ENCODE data around the gene ATF6. TPM values are rescaled to one million over a fixed set of nuclear protein-coding genes. Genes with fewer than 3 reads are reported as not detected.

The ATF6 gene
- total and polyA plus RNA-seq, 2 of the 4 experiments (the other 2 are of a cell fraction), result 12.2 to 17.6 TPM

GRCh38 chr1:161720956-161721737 lies 45.0 kb upstream of the ATF6 start, which contains the start of gene FCRLB:
Gene FCRLB (plus strand): TSS chr1:161721544. CDS start chr1:161722673, 1,129 bp downstream.
- Histone ChIP-seq H2BK15ac (ENCODE audit: low read depth, low read length) (peak within 1 kb of the TSS; percentile 65; the same call in 2 of the 3 replicates), H4K20me1 (ENCODE audit: insufficient read depth, low read length) (no peaks in the 10 kb centered on the region), H3K23ac (ENCODE audit: low read depth, low read length) (peak within 1 kb of the TSS; percentile 46; the same call in 1 of the 2 replicates), H4K5ac (ENCODE audit: low read depth, low read length) (no peak within 1 kb of the TSS), H2BK5ac (ENCODE audit: low read depth, low read length, poor library complexity, severe bottlenecking) (peak within 1 kb of the TSS; percentile 37), H3K27me3 (ENCODE audit: control insufficient read depth, insufficient read depth, low read length) (no peaks in the 10 kb centered on the region), H2BK120ac (ENCODE audit: low read depth, low read length) (peak within 1 kb of the TSS; percentile 74), H2AK9ac (replicated peaks; ENCODE audit: low read depth, low read length, poor library complexity) (peak within 1 kb of the TSS; percentile 74), H3K79me1 (ENCODE audit: low read depth in 1 of 2, low read length in 2 of 2) (peaks cover 3 to 13% of the 10 kb centered on the region in 2 experiments; a peak in 1 of 4 replicates), H3K4me3 (ENCODE audit: insufficient read depth, low read depth, low read length) (no peak within 1 kb of the TSS), H3K36me3 (ENCODE audit: control insufficient read depth, insufficient read depth, low read length) (no peaks in the 10 kb centered on the region), H3K9me3 (ENCODE audit: control insufficient read depth, insufficient read depth, low read length) (no peaks in the 10 kb centered on the region), H3K56ac (ENCODE audit: extremely low read depth, insufficient read depth, low read length) (no peak within 1 kb of the TSS; the same call in 1 of the 2 replicates), H2BK20ac (ENCODE audit: low read depth, low read length) (peak within 1 kb of the TSS; percentile 77), H2AK5ac (ENCODE audit: low read depth, low read length) (peak within 1 kb of the TSS; percentile 35), H3K18ac (ENCODE audit: low read depth, low read length) (no peak within 1 kb of the TSS), H3K4ac (ENCODE audit: low read depth, low read length) (peak within 1 kb of the TSS; percentile 74), H2AFZ (replicated peaks; ENCODE audit: low read length, poor library complexity) (peak within 1 kb of the TSS; percentile 63), H3K4me2 (ENCODE audit: low read depth, low read length) (no peak within 1 kb of the TSS), H3K9ac (ENCODE audit: low read depth, low read length) (no peak within 1 kb of the TSS), H4K91ac (ENCODE audit: insufficient read depth, low read depth, low read length) (peak within 1 kb of the TSS; percentile 25; the same call in 1 of the 2 replicates), H3K14ac (replicated peaks; ENCODE audit: low read depth, low read length) (peak within 1 kb of the TSS; percentile 68), H3K27ac (ENCODE audit: insufficient read depth, low read length) (no peak within 1 kb of the TSS; the same call in 1 of the 2 replicates), H4K8ac (ENCODE audit: low read depth in 2 of 2, low read length in 2 of 2) (peak within 1 kb of the TSS in 1 of 2 experiments; percentile 21; a peak in 1 of 4 replicates), H3K4me1 (ENCODE audit: control insufficient read depth, insufficient read depth, low read length) (peaks cover 2% of the 10 kb centered on the region), H3K9me1 (ENCODE audit: insufficient read depth, low read length) (peaks cover 22% of the 10 kb centered on the region)
- in situ Hi-C loops (cut with MboI; ENCODE audit: low sequenced_read_pairs), result no loop called here
- POLR2A ChIA-PET (ENCODE audit: unreplicated experiment), result no interaction called here
- intact Hi-C loops (cut with micrococcal nuclease), result no loop called here
- WGBS, 2 experiments (ENCODE audit: extremely low coverage in 2 of 2, insufficient read length in 1 of 2), result no CpG with 5 or more reads among the region's 4 CpGs
- no peak for ATAC-seq (ENCODE audit: low read depth)
- dilution Hi-C loops (cut with HindIII; ENCODE audit: low sequenced_read_pairs, unreplicated experiment), result no loop called here
- no peak for TF ChIP-seq CHD1 (IDR thresholded peaks at IDR 0.05; ENCODE audit: low read depth, low read length)
- TF ChIP-seq CEBPB (IDR thresholded peaks at IDR 0.05; ENCODE audit: low read depth, low read length), result no peak
- no peak for TF ChIP-seq RAD21 (IDR thresholded peaks at IDR 0.05; ENCODE audit: low read length)
- TF ChIP-seq MXI1 (IDR thresholded peaks at IDR 0.05; ENCODE audit: borderline replicate concordance, low read depth, low read length), result no peak
- TF ChIP-seq CTCF (conservative IDR thresholded peaks at IDR 0.05; ENCODE audit: low read depth, low read length), result no peak
- TF ChIP-seq FOS (IDR thresholded peaks at IDR 0.05; ENCODE audit: low read depth, low read length), result no peak
- no peak for TF ChIP-seq RFX5 (IDR thresholded peaks at IDR 0.05; ENCODE audit: low read depth, low read length)
- TF ChIP-seq POLR2A (IDR thresholded peaks at IDR 0.05; ENCODE audit: low read depth, low read length), result no peak
- no peak for TF ChIP-seq MAZ (IDR thresholded peaks at IDR 0.05; ENCODE audit: borderline replicate concordance, low read depth, low read length)
- TF ChIP-seq SMC3 (IDR thresholded peaks at IDR 0.05; ENCODE audit: low read depth, low read length), result no peak
- TF ChIP-seq MAFK (IDR thresholded peaks at IDR 0.05; ENCODE audit: low read depth, low read length), result no peak
- no peak for TF ChIP-seq RCOR1 (IDR thresholded peaks at IDR 0.05; ENCODE audit: insufficient replicate concordance, low read length)
- no peak for TF ChIP-seq ELK1 (IDR thresholded peaks at IDR 0.05; ENCODE audit: borderline replicate concordance, low read depth, low read length)
- CTCF ChIA-PET, result no interaction called here
- BruUV-seq (replicated peaks), result no TSS peak
- no peak for DNase-seq
